ENCODE results near the gene ADK. TPM values are rescaled to one million over a fixed set of nuclear protein-coding genes. Genes with fewer than 3 reads are reported as not detected.
"Not testable (repeated sequence)": the region's sequence is repeated elsewhere in the genome, so short reads cannot be mapped to it uniquely, and the experiment has no call there.

Gene ADK
- 40.8 TPM for total RNA-seq

DNA sequence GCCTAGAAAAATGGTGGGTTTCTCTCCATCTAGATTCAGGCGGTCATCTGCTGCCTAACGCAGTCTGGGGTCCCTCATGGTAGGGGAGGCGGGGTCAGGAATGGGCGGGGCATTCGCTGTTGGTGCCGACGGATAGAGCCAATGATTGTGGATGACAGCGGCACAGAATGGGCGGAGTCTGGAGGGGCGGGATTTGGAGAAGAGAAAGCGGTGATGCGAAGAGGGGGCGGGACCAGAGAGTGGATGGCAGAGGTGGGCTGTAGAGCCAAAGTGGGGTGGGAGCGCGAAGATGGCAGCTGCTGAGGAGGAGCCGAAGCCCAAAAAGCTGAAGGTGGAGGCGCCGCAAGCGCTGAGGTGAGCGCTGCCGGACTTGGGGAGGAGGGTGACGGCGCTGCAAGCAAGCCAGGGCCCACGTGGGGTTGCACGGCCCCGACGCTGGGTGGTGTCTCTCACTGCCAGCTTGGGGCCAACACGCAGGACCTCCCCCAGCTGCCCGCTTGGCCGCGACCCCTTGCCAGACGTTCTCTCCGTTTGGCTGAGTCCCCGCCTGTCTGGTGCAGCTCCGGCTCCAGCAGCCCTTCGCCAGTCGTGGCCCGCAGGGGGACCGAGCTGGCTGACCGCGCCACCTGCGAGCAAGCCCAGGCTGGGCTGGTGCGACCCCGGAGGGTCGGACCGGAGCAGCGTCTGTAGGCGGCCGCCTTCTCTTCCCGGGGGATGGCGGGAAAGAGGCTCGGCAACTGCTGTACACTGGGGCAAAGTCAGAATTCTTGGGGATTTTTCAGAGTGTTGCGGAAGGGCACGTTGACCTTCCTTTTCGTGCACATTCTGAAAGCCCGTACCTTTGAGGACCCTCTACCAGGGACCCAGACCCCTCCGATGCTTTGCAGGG lies at the start of gene ADK:
ADK (plus strand) TSS at position 232 of the 889 bp plus-strand sequence; CDS start at position 290, 58 bp downstream.
- peak; percentile 100 for DNase-seq (ENCODE audit: low spot score)

DNA sequence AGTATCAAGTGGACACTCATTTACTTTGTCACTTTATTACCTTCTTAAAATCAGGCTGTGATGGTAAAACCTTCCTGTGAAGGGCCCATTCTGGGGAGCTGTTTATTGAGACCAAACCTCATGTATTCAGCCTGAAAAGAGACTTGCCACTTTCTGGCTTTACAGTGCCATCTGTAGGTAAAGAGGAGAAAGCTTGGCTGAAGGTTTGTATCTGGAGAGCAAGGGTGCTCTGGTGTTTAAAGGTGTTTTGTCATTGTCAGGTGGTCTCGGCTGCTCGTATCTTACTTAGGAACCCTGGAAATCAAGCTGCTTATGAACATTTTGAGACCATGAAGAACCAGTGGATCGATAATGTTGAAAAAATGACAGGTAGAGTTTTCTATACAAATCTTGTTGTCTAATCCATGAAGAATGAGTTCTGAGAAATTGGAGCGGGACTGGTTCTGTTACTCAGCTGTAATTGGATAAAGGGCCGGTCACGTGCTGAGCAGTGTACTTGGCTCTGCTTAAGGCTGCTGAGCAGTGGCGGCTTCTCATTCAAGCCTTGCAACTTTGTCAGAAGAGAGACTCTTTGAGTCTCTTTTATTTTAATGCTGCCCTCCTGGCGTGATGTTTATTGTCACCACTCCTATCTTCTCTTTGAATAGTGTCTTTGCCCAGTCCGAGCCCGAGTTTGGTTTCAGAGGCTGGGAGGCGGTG lies 47.3 kb upstream of the ADK start:
- no peak for DNase-seq (ENCODE audit: low spot score)

DNA sequence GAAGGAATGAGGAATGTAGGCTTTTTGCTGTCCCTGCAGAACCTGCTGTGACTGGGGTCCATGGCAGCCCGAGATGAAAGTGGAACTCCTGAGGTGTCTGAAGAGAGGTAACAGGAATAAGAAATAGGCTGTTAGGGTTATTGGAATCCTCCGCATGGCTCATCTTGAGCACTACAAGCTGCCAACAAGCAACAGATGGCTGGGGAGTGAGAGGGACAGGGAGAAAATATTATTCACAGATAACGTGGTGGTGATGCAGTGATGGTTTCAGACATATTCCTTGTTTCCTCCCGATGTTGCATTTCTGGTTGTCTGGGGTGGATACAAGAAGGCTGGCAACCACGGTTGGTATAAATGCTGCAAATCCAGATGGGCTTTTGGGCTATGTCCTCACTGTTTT lies 46.5 kb upstream of the ADK start:
- DNase-seq (ENCODE audit: low spot score), result no peak

DNA sequence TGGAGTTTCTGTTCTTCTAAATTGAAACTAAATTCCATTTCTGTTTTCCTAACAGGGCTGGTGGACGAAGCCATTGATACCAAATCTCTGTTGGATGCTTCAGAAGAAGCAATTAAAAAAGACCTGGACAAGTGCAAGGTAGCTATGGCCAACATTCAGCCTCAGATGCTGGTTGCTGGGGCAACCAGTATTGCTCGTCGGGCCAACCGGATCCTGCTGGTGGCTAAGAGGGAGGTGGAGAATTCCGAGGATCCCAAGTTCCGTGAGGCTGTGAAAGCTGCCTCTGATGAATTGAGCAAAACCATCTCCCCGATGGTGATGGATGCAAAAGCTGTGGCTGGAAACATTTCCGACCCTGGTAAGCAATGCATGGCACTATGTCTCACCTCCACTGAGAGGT lies 46.0 kb upstream of the ADK start:
- no peak for DNase-seq (ENCODE audit: low spot score)

DNA sequence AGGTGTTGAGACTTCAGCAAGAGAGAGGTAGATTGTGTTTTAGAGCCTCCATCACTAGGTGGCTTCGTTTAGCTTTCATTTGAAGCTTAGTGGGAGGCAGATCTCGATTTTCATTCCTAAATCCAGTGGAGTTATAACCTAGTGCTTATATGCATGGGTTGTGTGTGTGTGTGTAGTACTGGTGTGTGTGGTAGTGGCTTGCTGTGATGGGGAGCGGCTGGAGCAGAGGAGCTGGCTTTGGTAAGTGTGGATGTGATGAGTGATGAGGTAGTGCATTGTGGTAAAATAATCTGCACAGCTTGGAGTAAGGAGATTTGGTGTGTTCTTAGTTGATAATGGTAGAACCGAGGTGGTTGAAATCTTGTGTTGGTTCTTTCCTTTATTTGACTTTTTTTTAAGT lies 43.6 kb upstream of the ADK start:
- DNase-seq (ENCODE audit: low spot score), result no peak

DNA sequence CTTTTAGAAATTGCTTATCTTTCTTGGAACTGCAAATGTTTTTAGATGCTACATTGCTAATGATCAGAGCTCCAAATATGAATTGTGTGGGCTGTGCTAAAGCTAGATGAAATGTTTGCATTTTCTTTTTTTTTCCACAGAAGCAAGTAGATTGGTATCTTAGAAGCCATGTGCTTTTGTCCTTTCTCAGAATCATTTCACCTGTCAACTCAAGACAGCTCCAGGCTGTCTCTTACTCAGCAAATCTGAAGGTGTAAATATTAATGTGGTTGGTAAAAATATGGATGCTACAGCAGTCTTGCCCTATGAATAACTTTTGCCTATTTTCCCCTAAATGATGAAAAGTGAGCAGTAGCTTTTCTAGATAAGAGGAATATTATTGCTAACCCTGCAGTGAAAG lies 41.6 kb upstream of the ADK start:
- no peak for DNase-seq (ENCODE audit: low spot score)

DNA sequence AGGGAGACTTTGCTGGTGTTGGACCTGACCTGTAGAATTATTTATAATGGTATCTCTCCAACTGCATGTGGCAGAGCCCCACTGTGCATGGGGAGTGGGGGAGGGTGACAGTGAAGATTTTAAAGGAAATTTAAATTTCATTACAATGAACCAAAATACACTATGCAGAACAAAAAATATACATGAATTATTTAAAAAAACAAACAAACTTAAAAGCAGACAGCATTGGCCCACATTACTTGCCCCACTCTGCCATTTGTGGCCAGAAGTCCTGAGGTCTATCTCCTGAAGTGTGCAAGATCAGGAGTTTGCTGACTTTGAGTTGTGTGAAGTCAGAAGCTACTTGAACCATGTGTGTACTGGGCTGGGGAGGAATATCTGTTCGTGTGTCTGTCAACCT lies 40.9 kb upstream of the ADK start:
- no peak for DNase-seq (ENCODE audit: low spot score)

DNA sequence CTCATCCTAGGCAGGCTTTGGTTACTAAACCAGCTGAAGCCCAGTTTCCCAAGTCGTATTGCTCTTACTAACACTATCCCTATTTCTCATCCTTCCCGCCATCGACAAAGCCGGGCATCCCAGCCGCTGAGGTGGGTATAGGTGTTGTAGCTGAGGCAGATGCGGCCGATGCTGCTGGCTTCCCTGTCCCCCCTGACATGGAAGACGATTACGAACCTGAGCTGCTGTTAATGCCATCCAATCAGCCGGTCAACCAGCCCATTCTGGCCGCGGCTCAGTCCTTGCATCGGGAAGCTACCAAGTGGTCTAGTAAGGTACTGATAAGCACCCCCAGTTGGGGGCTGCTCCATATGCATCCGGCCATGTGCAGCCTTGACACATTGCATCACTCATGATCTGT lies 39.2 kb upstream of the ADK start:
- no peak for DNase-seq (ENCODE audit: low spot score)

DNA sequence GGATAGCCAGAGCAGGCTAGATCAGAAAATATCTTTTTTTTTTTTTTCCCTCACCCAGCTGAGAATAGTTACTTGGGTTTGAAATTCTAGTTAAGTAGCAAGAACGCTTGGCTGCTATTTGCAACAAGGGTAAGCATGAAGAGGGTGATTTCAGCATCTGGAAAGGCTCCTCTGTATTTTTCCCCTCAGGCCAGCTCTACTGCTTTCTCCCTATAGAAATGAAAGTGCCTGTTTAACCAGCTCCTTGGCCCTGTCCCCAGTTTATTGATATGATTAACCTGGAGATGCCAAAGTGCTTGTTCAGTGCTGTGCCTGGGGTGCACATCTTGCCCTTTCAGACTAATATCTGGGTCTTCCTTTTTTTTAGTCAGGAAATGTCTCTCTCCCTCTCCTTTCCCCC lies 37.5 kb upstream of the ADK start:
- DNase-seq (ENCODE audit: low spot score), result no peak

DNA sequence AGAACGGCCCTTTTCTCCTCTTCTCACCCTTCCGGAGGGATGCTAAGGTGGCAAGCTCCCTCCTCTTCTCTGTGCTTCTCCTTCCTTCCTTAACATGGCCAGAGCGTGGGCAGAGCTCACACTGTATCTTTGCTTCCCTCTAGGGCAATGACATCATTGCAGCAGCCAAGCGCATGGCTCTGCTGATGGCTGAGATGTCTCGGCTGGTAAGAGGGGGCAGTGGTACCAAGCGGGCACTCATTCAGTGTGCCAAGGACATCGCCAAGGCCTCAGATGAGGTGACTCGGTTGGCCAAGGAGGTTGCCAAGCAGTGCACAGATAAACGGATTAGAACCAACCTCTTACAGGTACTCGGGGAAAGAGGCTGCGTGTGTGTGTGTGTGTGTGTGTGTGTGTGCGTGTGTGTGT lies 37.0 kb upstream of the ADK start:
- no peak for DNase-seq (ENCODE audit: low spot score)

DNA sequence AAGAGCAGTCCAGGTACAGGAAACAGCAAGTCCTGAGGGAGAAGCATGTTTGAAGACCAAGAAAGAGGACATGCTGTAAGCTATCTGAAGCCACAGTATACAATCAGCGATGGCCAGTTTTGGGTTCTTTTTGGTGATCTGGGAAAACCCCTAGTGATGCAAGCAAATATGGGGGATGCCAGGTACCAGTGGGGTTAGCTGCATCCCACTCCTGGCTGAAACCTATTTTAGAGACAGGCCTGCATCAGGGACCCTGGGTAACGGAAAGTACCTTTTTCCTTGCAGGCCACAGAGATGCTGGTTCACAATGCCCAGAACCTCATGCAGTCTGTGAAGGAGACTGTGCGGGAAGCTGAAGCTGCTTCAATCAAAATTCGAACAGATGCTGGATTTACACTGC lies 33.3 kb upstream of the ADK start:
- DNase-seq (ENCODE audit: low spot score), result no peak

DNA sequence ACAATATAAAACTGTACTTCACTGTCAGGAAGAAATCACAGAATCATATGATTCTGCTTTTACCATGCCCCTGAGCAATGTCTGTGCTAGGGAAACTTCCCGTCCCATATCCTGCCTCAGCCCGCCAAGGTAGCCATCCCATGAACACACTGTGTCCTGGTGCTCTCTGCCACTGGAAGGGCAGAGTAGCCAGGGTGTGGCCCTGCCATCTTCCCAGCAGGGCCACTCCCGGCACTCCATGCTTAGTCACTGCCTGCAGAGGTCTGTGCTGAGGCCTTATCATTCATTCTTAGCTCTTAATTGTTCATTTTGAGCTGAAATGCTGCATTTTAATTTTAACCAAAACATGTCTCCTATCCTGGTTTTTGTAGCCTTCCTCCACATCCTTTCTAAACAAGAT lies 32.2 kb upstream of the ADK start:
- DNase-seq (ENCODE audit: low spot score), result no peak

DNA sequence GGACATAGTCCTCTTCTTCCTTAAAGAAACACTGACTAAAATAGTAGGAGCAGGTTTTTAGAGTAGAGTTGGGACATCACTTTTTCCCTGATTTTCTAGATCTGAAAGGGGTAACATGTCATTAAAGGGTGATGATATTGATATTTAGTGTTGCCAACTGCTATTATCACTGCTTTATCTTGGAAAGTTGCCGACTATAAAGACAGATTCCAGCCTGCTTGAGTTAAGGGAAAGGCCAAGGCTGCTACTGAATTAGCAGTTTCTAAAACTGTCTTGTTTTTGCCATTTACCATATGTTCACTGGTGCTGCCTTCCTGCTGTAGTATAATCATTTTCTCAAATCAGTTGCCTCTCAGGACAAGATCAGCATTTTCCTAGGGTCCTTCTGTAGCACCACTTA lies 30.1 kb upstream of the ADK start:
- no peak for DNase-seq (ENCODE audit: low spot score)

DNA sequence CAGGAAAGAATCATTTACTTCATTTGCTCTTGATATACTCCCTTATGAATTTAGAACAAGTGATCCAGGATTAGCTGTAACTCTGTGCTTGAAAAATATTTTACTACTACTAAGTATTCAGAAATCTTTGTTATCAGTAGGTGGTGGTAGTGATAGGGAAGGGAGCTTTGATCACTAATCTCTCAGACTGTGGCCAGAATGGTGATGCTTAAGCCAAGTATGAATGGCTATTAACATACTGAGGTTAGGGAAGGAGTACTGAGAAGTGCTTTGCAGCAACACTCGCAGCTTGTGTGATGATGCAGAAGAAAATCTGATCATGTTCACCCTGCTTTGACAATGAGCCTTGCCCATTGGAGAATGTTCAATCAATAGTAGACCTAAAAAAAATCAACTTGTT lies 29.7 kb upstream of the ADK start:
- no peak for DNase-seq (ENCODE audit: low spot score)

DNA sequence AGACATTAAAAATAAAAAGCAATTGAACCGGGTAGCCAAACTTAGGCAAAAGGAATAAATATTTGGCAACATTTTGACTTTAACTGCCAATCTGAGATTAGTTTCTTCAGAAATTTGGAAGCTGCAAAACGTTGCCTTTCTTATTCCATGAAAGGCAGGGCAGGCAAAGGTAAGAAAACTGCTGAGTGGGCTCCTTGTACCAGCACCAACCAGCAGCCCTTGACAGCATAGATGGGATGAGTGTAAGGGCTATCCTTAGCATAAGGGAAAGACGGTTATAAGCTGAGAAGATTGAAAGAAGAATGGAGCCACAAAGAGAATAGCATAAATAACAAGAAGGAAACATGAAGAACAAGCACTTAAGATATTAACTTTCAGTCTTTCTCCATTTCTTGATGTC lies 29.0 kb upstream of the ADK start:
- no peak for DNase-seq (ENCODE audit: low spot score)

DNA sequence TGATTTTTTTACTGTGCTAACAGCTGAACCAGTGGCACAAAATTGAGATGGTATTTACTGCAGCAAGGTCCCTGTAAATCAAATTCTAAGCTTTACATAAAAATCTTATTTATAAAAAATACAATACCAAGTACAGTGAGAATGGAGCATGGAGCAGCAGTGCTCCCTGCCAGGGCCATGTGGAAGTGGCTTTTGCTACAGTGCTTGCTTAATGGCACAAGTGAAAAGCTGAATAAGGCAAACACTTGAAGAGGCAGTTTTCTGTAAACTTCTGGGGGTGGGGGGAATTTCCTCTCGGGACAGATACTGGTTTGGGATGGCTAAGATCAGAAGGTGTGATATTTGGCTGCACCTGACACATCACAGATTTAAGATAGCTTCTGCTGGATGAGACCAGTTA lies 27.9 kb upstream of the ADK start:
- DNase-seq (ENCODE audit: low spot score), result no peak

DNA sequence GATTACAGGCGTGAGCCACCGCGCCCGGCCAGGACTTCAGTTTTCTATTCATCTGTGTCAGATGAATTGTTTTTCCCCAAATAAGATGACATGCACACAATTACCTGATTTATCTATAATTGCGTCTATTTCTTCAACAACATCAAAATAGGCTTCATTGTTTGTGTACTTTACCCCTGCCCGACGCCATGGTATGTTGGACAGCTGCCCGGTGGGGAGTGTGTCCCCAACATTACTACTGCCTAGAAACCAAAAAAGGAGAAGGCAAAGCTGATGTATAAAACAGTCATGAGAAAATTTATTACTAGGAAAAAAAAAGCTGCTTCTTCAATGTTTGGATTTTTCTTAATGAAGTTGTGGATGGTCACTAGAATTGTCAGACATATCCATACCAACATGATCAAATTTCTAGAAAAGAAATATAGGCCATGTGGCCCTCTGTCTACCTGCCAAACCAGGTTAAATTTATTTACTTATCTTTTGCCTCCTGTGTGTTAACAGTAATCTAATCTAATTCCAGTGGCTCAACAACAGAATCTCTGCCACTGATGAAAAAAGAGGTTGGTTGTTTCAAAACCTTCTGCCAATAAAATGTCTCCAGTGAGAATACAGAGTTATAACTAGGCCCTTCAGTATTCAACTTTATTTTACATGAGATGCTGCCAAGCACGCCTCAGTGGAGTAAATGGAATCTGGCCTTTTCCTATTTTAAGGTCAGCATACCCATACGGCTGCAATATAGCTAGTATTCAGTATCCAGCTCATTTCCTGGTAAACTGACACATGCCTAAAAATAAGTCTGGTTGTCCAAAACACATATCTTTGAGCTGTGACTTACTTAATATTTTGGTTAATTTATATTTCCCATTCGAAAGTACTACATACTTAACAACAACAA lies 16.8 kb upstream of the ADK start:
- DNase-seq (ENCODE audit: low spot score), result no peak

DNA sequence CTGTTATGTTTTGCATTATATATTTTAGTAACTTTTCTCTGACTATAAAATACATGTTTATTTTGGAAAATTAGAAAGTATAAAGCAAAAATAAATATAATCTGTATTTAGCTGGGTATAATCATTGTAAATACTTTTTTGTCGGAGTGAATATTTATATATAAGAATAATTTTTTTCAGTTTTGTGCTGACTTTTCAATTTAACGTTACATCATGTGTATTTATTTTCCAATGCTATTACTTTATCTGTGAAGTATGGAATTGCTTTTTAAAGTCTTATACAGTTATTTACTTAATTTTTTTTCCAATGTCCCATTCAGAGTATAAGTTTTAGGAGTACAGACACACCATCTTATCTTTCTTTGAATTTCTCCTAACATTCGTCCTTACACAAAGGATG lies 15.6 kb upstream of the ADK start:
- no peak for DNase-seq (ENCODE audit: low spot score)

DNA sequence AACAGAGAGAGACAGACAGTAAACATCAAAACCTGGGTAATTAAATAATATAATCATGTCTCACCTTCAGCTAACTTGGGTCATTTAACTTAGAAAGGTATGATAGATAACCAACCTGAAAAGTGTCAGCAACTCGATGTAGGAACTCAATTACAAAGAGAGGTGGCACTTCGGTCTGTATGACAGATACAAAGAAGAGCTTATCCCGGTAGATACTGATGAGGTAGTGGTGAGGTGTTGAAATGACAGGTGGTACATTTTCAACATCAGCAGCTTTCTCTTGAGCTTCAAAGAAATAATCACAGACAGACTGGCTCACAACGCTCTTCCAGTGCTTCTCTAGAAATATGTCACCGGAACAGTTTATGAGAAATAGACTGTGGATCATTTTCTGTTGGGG lies 13.0 kb upstream of the ADK start:
- no peak for DNase-seq (ENCODE audit: low spot score)

DNA sequence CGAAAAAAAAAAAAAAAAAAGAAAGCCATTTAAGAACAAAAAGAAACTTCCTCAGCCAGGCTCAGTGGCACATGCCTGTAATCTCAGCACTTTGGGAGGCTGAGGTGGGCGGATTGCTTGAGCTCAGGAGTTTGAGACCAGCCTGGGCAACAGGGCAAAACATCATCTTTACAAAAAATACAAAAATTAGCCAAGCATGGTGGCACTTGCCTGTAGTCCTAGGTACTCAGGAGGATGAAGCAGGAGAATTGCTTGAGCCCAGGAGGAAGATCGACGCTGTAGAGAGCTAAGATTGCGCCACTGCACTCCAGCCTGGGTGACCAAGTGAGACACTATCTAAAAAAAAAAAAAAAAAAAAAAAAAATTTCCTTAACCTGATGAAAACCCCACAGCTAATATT lies 12.4 kb upstream of the ADK start:
- DNase-seq (ENCODE audit: low spot score), result not testable (repeated sequence)

DNA sequence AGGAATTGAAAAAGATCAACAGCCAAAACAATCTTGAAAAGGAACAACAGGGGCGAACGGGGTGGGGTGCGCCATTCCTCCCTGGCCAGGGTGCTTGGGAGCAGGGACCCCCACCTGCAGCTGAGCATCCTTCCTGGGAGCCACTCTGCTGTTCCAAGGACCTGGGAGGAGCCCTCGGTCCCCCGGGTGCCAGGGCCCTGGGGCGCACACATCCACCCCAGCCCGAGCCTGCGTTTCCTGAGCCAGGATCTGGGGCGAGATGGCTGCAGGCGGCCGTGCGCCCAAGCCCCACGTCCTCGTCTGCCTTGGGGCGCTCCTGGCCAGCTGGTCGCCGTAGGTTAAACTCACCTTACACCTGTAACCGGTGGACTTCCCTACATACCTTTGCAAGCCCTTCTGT lies 11.0 kb upstream of the ADK start:
- DNase-seq (ENCODE audit: low spot score), result no peak

DNA sequence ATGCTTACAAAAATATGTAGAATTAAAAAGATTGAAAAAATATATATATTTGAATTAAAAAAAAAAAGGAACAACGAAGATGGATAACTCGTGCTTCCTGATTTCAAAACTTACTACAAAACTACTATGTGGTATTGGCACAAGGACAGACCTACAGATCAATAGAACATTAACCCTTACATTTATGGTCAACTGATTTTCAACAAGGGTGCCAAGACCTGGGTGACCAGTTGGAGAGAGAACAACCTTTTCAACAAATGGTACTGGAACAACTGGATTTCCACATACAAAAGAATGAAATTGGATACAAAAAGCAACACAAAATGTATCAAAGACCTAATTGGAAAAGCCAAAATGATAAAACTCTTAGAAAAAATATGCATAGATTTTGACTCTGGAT lies 10.5 kb upstream of the ADK start:
- no peak for DNase-seq (ENCODE audit: low spot score)

All from ureter (tissue), 1 donor.